Measurements from ENCODE around the gene ZNF25.

ZNF25 gene

GRCh38 chr10:37960591-37961137 is 15.8 kb downstream of the ZNF25 start:
- H3K9ac ChIP-seq (ENCODE audit: low read depth, low read length, poor library complexity, severe bottlenecking), result no peak overlapping the region
- no peak overlapping the region for H3K4me2 ChIP-seq (ENCODE audit: low read depth, low read length, poor library complexity, severe bottlenecking)
- H3K9me2 ChIP-seq (replicated peaks; ENCODE audit: low read depth, low read length), result no peaks in the 10 kb centered on the region
- no peaks in the 10 kb centered on the region for H3K27me3 ChIP-seq (ENCODE audit: insufficient read depth, low read length, poor library complexity, severe bottlenecking)
- H2AFZ ChIP-seq (ENCODE audit: low read length), result no peak overlapping the region
- H3K9me3 ChIP-seq (ENCODE audit: insufficient read depth, low read depth, low read length), result peaks cover 13% of the 10 kb centered on the region; the same call in 1 of the 2 replicates
- no peak overlapping the region for H3K4me3 ChIP-seq (ENCODE audit: low read length, poor library complexity, severe bottlenecking)
- no peaks in the 10 kb centered on the region for H4K20me1 ChIP-seq (ENCODE audit: insufficient read depth, low read length, poor library complexity, severe bottlenecking)
- H3K4me1 ChIP-seq (ENCODE audit: insufficient read depth, low read length, poor library complexity, severe bottlenecking), result no peaks in the 10 kb centered on the region
- no peaks in the 10 kb centered on the region for H3F3A ChIP-seq (ENCODE audit: low read depth)
- peaks cover 3% of the 10 kb centered on the region; the same call in 1 of the 2 replicates for H3K36me3 ChIP-seq (ENCODE audit: insufficient read depth, low read length)
- no peaks in the 10 kb centered on the region for H3K79me2 ChIP-seq (ENCODE audit: insufficient read depth, low read length)
- TF ChIP-seq EZH2phosphoT487 (IDR thresholded peaks at IDR 0.05; ENCODE audit: borderline replicate concordance), result no peak
- no peak for TF ChIP-seq CTCF (conservative IDR thresholded peaks at IDR 0.05; ENCODE audit: low read length)

- Histone ChIP-seq H3K4me1 (ENCODE audit: insufficient read depth, low read length, poor library complexity, severe bottlenecking) (no peaks in the 10 kb centered on the region), H2AFZ (ENCODE audit: low read length) (no peak overlapping the region), H3K79me2 (ENCODE audit: insufficient read depth, low read length) (no peaks in the 10 kb centered on the region), H3K9me3 (ENCODE audit: insufficient read depth, low read depth, low read length) (no peaks in the 10 kb centered on the region), H4K20me1 (ENCODE audit: insufficient read depth, low read length, poor library complexity, severe bottlenecking) (no peaks in the 10 kb centered on the region), H3K4me2 (ENCODE audit: low read depth, low read length, poor library complexity, severe bottlenecking) (no peak overlapping the region), H3K9ac (ENCODE audit: low read depth, low read length, poor library complexity, severe bottlenecking) (no peak overlapping the region), H3K9me2 (replicated peaks; ENCODE audit: low read depth, low read length) (no peaks in the 10 kb centered on the region), H3K4me3 (ENCODE audit: low read length, poor library complexity, severe bottlenecking) (no peak overlapping the region), H3K36me3 (ENCODE audit: insufficient read depth, low read length) (peaks cover 14% of the 10 kb centered on the region; the same call in 1 of the 2 replicates), H3F3A (ENCODE audit: low read depth) (no peaks in the 10 kb centered on the region), H3K27me3 (ENCODE audit: insufficient read depth, low read length, poor library complexity, severe bottlenecking) (no peaks in the 10 kb centered on the region)
- TF ChIP-seq EZH2phosphoT487 (IDR thresholded peaks at IDR 0.05; ENCODE audit: borderline replicate concordance) (no peak), CTCF (conservative IDR thresholded peaks at IDR 0.05; ENCODE audit: low read length) (no peak)
Measured at GRCh38 chr10:37957841-37958240, 18.6 kb downstream of the ZNF25 start.

- Histone ChIP-seq H3F3A (ENCODE audit: low read depth) (no peaks in the 10 kb centered on the region), H3K9me2 (replicated peaks; ENCODE audit: low read depth, low read length) (no peaks in the 10 kb centered on the region), H3K79me2 (ENCODE audit: insufficient read depth, low read length) (no peaks in the 10 kb centered on the region), H3K4me2 (ENCODE audit: low read depth, low read length, poor library complexity, severe bottlenecking) (no peak overlapping the region), H3K27me3 (ENCODE audit: insufficient read depth, low read length, poor library complexity, severe bottlenecking) (no peaks in the 10 kb centered on the region), H3K4me3 (ENCODE audit: low read length, poor library complexity, severe bottlenecking) (no peak overlapping the region), H3K4me1 (ENCODE audit: insufficient read depth, low read length, poor library complexity, severe bottlenecking) (no peaks in the 10 kb centered on the region), H4K20me1 (ENCODE audit: insufficient read depth, low read length, poor library complexity, severe bottlenecking) (no peaks in the 10 kb centered on the region), H3K36me3 (ENCODE audit: insufficient read depth, low read length) (peaks cover 19% of the 10 kb centered on the region; the same call in 1 of the 2 replicates), H3K9me3 (ENCODE audit: insufficient read depth, low read depth, low read length) (no peaks in the 10 kb centered on the region), H2AFZ (ENCODE audit: low read length) (no peak overlapping the region), H3K9ac (ENCODE audit: low read depth, low read length, poor library complexity, severe bottlenecking) (no peak overlapping the region)
- TF ChIP-seq EZH2phosphoT487 (IDR thresholded peaks at IDR 0.05; ENCODE audit: borderline replicate concordance), result no peak
- no peak for TF ChIP-seq CTCF (conservative IDR thresholded peaks at IDR 0.05; ENCODE audit: low read length)
Measured at GRCh38 chr10:37952926-37953325, 23.5 kb downstream of the ZNF25 start.

Measured in Loucy (cell line).